Heart left ventricle (tissue), 13 donors: Measurements from ENCODE around the gene SFXN2.

ENCODE experiments used
- POLR2A ChIP-seq, 2 donors: fragments of 450-650 bp; IDR thresholded peaks; one replicate each; pipeline ENCODE4 v1.6.1; 2017; ENCODE audit warnings: antibody characterized with exemption in 2 of 2, mild to moderate bottlenecking in 2 of 2, moderate library complexity in 2 of 2
- TF ChIP-seq, protein P1 (sequence below), 12 donors: fragments of 200-600 bp; sonication (generic) in 4 of 12; IDR thresholded peaks; one replicate each; pipeline versions ENCODE4 v1.5.0 to v1.8.0; 2018 to 2022; ENCODE audit warnings: antibody characterized with exemption in 12 of 12, mild to moderate bottlenecking in 5 of 12
- donor health status: ischemic (EF 13 %, LVEDD 7.1; RV severe dilation, severe dysfunction).
- donor health status: DM: no; HTN: yes; CAD: no.
- donor health status: DM: no; HTN: no; CAD: no.
- donor health status: ischemic (EF 25% LVEDD 6.9; RV normal size, moderate dysfunction).
- donor health status: ischemic (EF 25% LVEDD 5.7; RV mildly dilated, moderate dysfunction).
- donor health status: ischemic (EF 35%, LVEDD 5.7; RV mildly dilated, moderate dysfunction).
- donor health status: nonischemic (EF 11% LVEDD 7.7; RV severe dilation, severe dysfunction).
- donor health status: DM: yes; HTN: yes; CAD: no.
- donor health status: PGD.
- donor health status: ischemic (EF 29% LVEDD 5.4; RV normal size, mild dysfunction).
- donor health status: nonischemic (EF 23%, LVEDD 6.1; RV moderate dilation, normal function).

DNA sequence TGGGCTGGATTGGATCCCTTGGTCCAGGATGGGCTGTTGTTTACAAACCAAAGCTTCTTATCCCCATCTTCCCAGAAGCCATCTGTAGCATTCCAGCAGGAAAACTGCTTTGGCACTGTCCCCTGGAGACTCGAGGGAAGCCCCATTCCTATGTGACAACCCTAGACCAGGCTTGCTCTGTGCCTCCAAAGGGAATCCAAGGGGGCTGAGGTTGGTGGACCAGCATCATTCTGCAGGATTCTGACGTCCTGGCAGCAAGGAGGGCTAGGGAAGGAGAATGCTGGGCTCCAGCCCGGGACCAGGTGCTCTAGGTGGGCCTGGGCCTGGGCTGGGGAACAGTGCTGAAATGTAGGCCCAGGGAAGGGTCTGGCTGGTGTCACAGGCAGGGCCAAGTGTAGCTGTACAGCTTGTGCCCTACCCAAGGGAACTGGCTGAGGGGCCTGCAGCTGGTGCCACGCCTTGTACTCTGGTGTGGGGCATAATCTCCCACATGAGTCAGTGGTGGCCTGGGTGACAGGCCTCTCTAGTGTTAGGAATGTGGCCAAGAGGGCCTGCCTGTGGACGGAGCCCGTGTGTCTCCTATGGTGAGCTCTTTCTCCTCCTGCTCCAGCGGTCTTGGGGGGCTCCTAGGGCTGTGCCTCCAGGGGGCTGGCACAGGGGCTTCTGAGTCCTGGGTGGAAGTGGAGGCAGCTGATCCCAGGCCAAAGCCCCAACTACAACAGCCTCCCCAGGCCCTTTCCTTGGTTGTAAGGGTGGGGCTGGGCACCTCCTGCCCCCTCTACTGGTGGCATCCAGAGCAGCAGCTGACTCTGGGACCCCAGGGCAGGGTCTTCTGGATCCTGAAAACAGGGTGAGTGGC, 45.0 kb upstream of the SFXN2 start:
- TF ChIP-seq, protein P1, sequence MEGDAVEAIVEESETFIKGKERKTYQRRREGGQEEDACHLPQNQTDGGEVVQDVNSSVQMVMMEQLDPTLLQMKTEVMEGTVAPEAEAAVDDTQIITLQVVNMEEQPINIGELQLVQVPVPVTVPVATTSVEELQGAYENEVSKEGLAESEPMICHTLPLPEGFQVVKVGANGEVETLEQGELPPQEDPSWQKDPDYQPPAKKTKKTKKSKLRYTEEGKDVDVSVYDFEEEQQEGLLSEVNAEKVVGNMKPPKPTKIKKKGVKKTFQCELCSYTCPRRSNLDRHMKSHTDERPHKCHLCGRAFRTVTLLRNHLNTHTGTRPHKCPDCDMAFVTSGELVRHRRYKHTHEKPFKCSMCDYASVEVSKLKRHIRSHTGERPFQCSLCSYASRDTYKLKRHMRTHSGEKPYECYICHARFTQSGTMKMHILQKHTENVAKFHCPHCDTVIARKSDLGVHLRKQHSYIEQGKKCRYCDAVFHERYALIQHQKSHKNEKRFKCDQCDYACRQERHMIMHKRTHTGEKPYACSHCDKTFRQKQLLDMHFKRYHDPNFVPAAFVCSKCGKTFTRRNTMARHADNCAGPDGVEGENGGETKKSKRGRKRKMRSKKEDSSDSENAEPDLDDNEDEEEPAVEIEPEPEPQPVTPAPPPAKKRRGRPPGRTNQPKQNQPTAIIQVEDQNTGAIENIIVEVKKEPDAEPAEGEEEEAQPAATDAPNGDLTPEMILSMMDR (IDR thresholded peaks at IDR 0.05), result peak in 7 of 12 donors; percentile 18 to 62 (median 50)
- peak in 1 of 2 donors; percentile 21 for TF ChIP-seq POLR2A (IDR thresholded peaks at IDR 0.05)
